NCI-H128 (cell line): ENCODE results near the gene OTOS.

Source experiments
- DNase-seq: peaks from one replicate; lab custom pipeline; 2025; ENCODE audit not compliant: unreplicated experiment; lab: John Stamatoyannopoulos, UW

OTOS gene

DNA sequence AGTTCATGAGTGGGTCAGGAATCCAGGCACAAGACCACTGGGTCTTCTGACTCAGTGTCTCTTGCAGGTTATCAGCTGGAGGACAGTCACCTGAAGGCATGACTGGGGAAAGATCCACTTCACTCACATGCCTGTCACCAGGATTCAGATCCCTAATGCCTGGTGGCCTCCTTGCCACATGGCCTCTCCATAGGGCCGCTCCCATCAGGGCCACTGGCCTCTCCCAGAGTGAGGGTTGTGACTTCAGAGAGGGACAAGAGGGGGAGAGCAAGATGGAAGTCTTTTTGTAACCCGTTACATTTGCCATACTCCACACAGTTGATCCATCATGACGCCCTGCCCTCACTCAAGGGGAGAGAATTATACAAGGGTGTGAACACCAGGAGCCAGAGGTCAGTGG, 13.0 kb upstream of the OTOS start:
- no peak for DNase-seq

- DNase-seq: no peak
These were observed 11.1 kb upstream of the OTOS start for GRCh38 chr2:240151477-240152031.

GRCh38 chr2:240149943-240150784, 9.7 kb upstream of the OTOS start:
- peak; percentile 1 for DNase-seq

DNA sequence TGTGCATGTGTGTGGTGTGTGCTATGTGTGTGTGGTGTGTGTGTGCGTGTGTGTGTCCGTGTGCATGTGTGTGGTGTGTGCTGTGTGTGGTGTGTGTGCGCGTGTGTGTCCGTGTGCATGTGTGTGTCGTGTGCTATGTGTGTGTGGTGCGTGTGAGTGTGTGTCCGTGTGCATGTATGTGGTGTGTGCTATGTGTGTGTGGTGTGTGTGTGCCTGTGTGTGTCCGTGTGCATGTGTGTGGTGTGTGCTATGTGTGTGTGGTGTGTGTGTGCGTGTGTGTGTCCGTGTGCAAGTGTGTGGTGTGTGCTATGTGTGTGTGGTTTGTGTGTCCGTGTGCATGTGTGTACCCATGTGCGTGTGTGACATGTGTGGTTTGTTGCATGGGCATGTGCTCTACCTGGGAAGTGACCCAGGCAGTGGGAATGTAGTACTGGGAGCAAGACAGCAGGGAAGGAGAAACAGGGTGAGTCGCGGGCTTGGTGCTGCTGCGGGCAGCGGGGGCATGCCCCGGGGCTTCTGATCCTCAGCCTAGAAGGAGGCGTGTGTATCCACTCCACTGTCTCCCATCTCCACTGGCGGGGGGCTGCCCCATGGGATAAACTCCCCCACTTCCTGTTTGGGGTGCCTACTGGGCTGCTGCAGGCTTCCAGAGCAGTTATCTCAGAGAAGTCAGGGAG, 7.6 kb upstream of the OTOS start:
- no peak for DNase-seq

GRCh38 chr2:240147382-240147781, 6.9 kb upstream of the OTOS start:
- no peak for DNase-seq

DNA sequence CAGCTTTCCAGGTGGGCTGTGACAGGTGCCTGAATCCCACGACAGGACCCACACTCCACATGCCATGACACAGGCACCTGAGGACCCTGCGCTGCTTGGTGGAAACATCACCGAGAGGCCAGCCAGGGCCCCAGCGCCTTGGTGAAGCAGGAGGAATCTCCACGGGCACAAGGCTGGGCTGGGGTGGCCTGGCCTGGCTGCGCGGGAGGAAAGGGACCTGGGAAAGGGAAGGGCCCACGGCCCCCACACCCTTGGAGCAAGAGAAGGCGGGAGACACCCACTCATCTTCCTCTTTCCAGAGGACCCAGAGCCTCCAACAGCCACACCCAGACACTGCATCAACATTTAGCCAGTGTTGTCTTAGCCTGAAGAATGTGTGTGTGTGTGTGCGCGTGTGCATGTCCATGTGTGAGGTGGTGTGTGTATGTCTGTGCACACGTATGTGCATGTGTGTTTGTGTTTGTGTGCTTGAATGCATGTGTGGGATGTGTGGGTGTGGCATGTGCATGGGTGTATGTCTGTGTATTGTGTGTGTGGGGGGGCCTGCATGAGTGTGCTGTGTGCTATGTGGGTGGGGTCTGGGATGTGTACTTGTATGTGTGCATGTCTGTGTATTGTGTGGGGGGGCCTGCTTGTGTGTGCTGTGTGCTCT, 6.3 kb upstream of the OTOS start:
- no peak for DNase-seq

DNA sequence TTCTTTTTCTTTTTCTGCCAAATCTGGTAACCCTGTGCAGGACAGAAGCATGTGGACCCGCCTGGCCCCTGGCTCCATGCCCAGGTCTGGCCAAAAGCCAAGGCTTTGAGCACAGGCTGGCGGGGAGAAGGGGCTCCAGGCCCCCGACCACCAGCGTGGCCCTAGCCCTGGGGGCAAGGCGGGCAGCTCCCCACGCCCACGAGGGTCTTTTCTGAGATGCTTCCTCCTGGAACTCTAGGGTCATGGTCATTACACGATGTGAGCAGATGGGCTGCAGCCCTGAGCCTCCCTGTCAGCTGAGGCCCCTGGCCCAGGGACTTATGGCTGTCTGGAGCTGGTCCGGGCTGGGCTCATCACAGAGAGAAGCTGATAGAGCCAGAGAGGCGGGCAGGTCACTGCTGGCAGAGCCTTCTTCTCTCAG, 5.7 kb upstream of the OTOS start:
- DNase-seq: no peak

- DNase-seq: no peak
These were observed 5.0 kb upstream of the OTOS start for GRCh38 chr2:240145461-240145860.

DNA sequence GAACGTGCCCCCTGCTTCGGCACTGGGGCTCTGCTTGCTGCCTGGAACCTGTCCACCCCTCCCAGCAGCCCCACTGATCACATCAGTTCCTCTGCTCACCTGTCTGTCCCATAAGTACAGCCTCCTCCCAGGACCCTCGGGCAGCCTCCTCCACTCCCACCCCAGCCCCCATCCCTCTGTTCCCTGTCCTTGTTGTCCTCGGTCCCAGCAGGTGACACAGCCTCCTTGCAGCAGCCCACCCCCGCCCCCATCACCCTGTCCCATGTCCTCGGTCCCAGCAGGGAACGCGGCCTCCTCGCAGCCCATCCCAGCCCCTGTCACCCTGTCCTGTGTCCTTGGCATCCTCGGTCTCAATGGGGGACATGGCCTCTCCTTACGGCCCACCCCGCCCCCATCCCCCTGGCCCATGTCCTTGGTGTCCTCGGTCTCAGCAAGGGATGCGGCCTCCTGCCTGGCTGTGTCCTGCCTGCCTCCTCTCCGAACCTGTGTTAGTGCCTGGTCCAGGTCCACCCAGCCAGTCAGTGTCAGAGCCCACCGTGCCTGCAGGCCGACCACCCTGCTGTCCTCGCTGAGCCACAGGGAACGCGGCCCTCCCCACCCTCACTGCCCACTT, 4.3 kb upstream of the OTOS start:
- DNase-seq: no peak

- peak; percentile 6 for DNase-seq
These were observed 3.6 kb upstream of the OTOS start for GRCh38 chr2:240143801-240144648.

DNA sequence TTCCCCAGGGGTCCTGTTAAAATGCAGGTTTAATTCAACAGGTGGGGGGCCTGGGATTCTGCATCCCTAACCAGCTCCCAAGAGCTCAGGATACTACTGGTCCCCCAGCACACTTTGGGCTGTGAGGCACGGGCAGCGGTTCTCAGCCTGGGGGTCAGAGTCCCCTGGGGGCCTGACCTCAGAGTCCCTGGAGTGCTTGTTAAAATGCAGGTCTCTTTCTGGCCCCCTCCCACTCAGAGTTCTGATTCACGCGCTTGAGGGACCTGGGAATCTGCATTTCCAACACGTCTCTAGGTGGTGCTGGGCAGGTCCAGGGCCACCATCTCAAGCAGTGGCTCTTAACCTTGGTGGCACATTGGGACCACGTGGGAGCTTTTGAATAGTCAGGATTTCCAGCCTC, 2.8 kb upstream of the OTOS start:
- DNase-seq: no peak

DNA sequence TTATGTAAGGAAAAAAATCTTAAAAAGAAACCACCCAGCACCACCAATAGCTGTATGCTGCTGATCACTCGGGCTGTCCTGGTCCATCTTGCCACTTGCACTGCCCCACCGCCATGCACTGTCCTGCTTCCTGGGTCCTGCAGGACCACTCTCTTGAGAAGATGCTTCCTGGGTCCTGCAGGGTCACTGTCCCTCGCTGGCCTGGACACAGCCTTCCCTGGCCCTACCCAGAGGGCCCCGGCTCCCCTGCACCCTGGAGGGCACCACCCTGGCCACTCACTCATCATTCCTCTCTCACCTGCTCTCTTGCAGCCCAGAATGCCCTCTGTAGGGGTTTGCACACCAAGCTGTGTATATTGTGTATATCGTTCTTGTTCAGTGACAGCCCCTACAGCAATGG, 2.4 kb upstream of the OTOS start:
- no peak for DNase-seq

DNA sequence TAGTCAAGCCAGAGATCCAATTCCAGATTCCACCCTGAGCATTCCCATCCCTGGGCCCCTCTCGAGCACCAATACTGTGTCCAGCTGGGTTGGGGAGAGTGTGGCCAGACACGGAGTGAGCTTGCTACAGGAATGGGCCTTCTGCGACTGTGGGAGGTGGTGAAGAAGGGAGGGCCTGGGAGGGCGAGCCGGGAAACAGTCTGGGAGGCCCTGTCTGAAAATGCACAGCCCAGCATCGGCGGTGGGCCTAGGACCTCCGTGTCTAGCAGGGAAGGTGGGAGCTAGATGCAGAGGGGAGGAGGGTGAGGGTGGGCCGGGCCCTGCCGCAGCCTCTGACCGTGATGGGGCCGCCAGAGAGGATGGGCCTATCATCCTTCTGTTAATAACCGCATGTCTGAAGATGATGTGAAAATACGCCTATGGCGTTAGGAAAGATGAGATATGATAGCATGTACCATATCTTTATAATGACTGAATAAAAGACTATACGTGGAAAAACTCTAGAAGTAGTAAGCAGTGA, 1.9 kb upstream of the OTOS start:
- no peak for DNase-seq

DNA sequence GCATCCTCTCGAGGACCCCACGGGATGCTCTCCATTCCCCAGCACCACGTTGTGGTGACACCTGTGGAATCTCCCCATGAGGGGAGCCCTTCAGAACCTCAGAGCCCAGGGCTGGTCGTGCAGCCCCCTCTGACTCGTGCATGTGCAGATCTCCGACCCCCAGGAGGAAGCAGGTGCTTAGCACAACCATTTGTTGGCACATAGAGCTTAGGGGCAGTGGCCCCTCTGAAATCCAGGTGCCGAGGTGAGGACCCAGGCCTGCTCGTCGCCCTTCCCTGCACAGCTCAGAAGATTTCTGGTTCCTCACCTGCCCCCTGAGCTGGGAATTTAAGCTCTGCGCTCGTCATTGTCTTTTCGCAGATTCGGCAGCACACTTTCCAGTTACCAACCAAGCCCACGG, 1.3 kb upstream of the OTOS start:
- no peak for DNase-seq

DNA sequence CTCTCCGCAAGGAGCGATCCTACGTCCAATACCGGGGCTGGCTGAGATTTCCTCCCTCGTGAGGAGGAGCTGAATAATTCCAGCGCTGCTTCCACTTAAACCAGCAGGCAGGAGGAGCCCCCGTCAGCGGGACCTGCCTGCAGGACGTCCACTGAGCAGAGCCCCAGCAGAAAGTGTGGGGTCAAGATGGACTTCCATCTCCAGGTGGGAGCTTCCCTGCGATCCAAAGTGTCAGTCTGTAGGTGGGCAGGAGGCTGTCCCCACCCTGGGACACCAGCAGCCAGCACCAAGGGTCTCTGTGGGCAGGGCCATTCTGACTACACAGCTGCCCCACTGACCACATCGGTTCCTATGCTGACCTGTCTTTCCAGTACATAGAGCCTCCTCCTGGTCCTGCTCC, 462 bp upstream of the OTOS start:
- DNase-seq: no peak

- no peak for DNase-seq
These were observed 628 bp downstream of the OTOS start for GRCh38 chr2:240139666-240140393.

- DNase-seq: no peak
These were observed 1.4 kb downstream of the OTOS start for GRCh38 chr2:240139011-240139441.

DNA sequence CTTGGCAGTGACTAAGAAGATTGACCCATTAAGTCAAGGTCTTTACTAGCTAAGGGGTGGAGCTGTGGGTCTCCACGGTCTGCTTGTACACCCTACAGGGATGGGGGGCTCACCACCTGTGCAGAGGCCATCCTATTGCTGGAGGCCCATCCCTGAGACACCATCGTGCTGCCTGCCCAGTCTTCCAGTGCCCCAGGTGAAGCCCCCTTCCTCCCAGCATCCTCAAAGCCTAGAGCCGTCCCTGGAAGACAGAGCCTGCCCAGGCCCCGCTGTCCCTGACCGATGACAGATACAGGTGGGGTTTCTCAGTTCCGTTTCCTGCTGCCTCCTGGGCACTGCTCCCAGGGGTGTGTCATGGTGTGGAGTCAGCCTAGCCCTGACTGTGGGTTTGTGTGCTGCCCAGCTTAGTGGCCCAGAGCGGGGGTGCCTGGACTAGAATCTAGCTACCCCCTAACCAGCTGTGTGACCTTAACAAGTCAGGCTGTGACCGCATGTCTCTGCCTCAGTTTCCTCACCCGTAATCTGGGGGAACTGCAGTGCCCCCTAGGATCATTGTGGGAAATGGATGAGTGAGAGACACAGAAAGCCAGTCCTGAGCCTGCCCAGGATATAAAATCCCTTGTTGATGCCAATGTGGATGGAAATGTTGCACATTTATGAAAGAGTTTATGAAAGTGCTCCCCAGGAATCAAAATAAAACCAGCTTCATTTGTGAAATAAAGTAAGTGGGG, 2.0 kb downstream of the OTOS start:
- DNase-seq: no peak
